SK-N-SH (cell line): Measurements from ENCODE around the gene CHCHD5. TPM values are rescaled to one million over a fixed set of nuclear protein-coding genes. Genes with fewer than 3 reads are reported as not detected.

Source experiments
- CTCF ChIA-PET: fragments of 300-600, 350-600 bp; formaldehyde crosslinking; extraction: SDS; loops from one replicate; lab custom pipeline; 2021; lab: Yijun Ruan, JAX
- POLR2A ChIA-PET: fragments of 350-600 bp; sonication (Branson Sonifier 250); formaldehyde crosslinking; extraction: SDS; loops from one replicate; lab custom pipeline; 2020; ENCODE audit warnings: antibody characterized with exemption, inconsistent platforms; lab: Yijun Ruan, JAX
- DNase-seq: peaks from one replicate; pipeline ENCODE4 v3.0.0; 2012
- H2AFZ ChIP-seq: fragments of 200-600 bp; sonication (generic); 2 replicates; pipeline ENCODE4 v1.8.1; 2016; ENCODE audit warnings: antibody characterized with exemption, mild to moderate bottlenecking, low read depth
- H3F3A ChIP-seq: fragments of 200-600 bp; sonication (generic); replicated peaks from 2 replicates; pipeline ENCODE3; 2016; ENCODE audit warnings: antibody characterized with exemption, mild to moderate bottlenecking; ENCODE audit not compliant: insufficient read depth
- H3K27ac ChIP-seq, 2 experiments: fragments of 200-500 bp in 1 of 2; fragments of 200-600 bp in 1 of 2; sonication (Bioruptor generic) in 1 of 2; sonication (generic), shearing (Covaris generic) in 1 of 2; 2 replicates each; pipeline versions ENCODE4 v1.5.1 to v1.6.1; 2014 to 2016; ENCODE audit warnings: low read depth in 2 of 2, inconsistent platforms in 1 of 2, low read length in 1 of 2, mild to moderate bottlenecking in 1 of 2, mixed read lengths in 1 of 2
- H3K27me3 ChIP-seq: fragments of 200-600 bp; sonication (generic), shearing (Covaris generic); 2 replicates; pipeline ENCODE4 v1.6.1; 2016; ENCODE audit warnings: mixed run types; ENCODE audit not compliant: insufficient read depth
- H3K36me3 ChIP-seq, 2 experiments: fragments of 200-500 bp in 1 of 2; fragments of 200-600 bp in 1 of 2; sonication (Bioruptor generic) in 1 of 2; sonication (generic) in 1 of 2; replicated peaks in 1 of 2; 2 replicates each; pipeline versions ENCODE3 to v1.5.1; 2014 to 2016; ENCODE audit warnings: low read length in 1 of 2, mild to moderate bottlenecking in 1 of 2; ENCODE audit not compliant: insufficient read depth in 2 of 2, control insufficient read depth in 1 of 2
- H3K4me1 ChIP-seq, 2 experiments: fragments of 200-500 bp in 1 of 2; fragments of 200-600 bp in 1 of 2; sonication (Bioruptor generic) in 1 of 2; sonication (generic), shearing (Covaris generic) in 1 of 2; 2 replicates each; pipeline versions ENCODE4 v1.5.1 to v1.6.1; 2014 to 2016; ENCODE audit warnings: low read depth in 1 of 2, low read length in 1 of 2, mixed run types in 1 of 2; ENCODE audit not compliant: insufficient read depth in 2 of 2, control insufficient read depth in 1 of 2
- H3K4me2 ChIP-seq: fragments of 200-600 bp; sonication (generic), shearing (Covaris generic); 2 replicates; pipeline ENCODE4 v1.6.1; 2017; ENCODE audit warnings: mixed run types
- H3K4me3 ChIP-seq, 2 experiments: fragments of 200-500 bp in 1 of 2; fragments of 200-600 bp in 1 of 2; sonication (Bioruptor generic) in 1 of 2; sonication (generic), shearing (Covaris generic) in 1 of 2; 2 replicates each; pipeline versions ENCODE4 v1.5.1 to v1.8.1; 2014 to 2016; ENCODE audit warnings: low read depth in 2 of 2, inconsistent platforms in 1 of 2, low read length in 1 of 2, mild to moderate bottlenecking in 1 of 2, mixed read lengths in 1 of 2, moderate library complexity in 1 of 2
- H3K79me2 ChIP-seq: fragments of 200-600 bp; sonication (generic); 2 replicates; pipeline ENCODE4 v1.8.1; 2017; ENCODE audit warnings: mild to moderate bottlenecking; ENCODE audit not compliant: insufficient read depth
- H3K9ac ChIP-seq: fragments of 200-600 bp; sonication (generic); 2 replicates; pipeline ENCODE4 v1.6.1; 2017; ENCODE audit warnings: mixed run types
- H3K9me2 ChIP-seq: fragments of 200-600 bp; sonication (generic); 2 replicates; pipeline ENCODE4 v1.6.1; 2017; ENCODE audit warnings: mixed run types
- H3K9me3 ChIP-seq: fragments of 200-600 bp; sonication (generic); 2 replicates; pipeline ENCODE4 v1.6.1; 2017; ENCODE audit warnings: mixed run types, mild to moderate bottlenecking, moderate library complexity
- H4K20me1 ChIP-seq: fragments of 200-600 bp; sonication (generic); 2 replicates; pipeline ENCODE4 v1.6.1; 2017; ENCODE audit warnings: mild to moderate bottlenecking, mixed run types; ENCODE audit not compliant: insufficient read depth
- CHD2 ChIP-seq: fragments of 150-350 bp; IDR thresholded peaks from 2 replicates; pipeline ENCODE4 v1.6.1; 2018; ENCODE audit warnings: low read length; ENCODE audit not compliant: partially characterized antibody
- EZH2phosphoT487 ChIP-seq: fragments of 200-600 bp; sonication (generic); IDR thresholded peaks from 2 replicates; pipeline ENCODE4 v1.6.1; 2017; ENCODE audit warnings: low read depth, mixed run types, mild to moderate bottlenecking, antibody characterized with exemption, moderate library complexity, borderline replicate concordance
- GATA2 ChIP-seq: sonication (generic); formaldehyde crosslinking; IDR thresholded peaks from 2 replicates; pipeline ENCODE4 v1.5.0; 2020; ENCODE audit warnings: mild to moderate bottlenecking, missing genetic modification reagents
- MXI1 ChIP-seq: IDR thresholded peaks from 2 replicates; pipeline ENCODE4 v1.6.1; 2012; ENCODE audit warnings: mild to moderate bottlenecking, low read depth, low read length, improper control_type of control experiment
- NFIC ChIP-seq: IDR thresholded peaks from 2 replicates; pipeline ENCODE4 v1.4.0; 2012; ENCODE audit warnings: borderline replicate concordance
- RFX5 ChIP-seq: IDR thresholded peaks from 2 replicates; pipeline ENCODE4 v1.6.1; 2012; ENCODE audit warnings: mild to moderate bottlenecking, improper control_type of control experiment, low read length
- TCF12 ChIP-seq: IDR thresholded peaks from 2 replicates; pipeline ENCODE4 v1.4.0; 2012
- YY1 ChIP-seq: IDR thresholded peaks from 2 replicates; pipeline ENCODE4 v1.4.0; 2012; ENCODE audit warnings: low read depth, mild to moderate bottlenecking
- WGBS: methylation state at CpG from one replicate; pipeline ENCODE4 v1.1.6; 2017; ENCODE audit warnings: low lambda C conversion rate; 5-methylcytosine and 5-hydroxymethylcytosine counted together
- polyA plus RNA-seq, 3 experiments: library from polyadenylated mRNA; depleted of rRNA; stranded (reverse); fragments of >200 nt; gene quantifications; 2 replicates each; pipeline ENCODE4 v1.2.3, GENCODE V29; 2012
- TF ChIP-seq, protein P1 (sequence below): fragments of 150-350 bp; IDR thresholded peaks from 2 replicates; pipeline ENCODE4 v1.6.1; 2016; ENCODE audit warnings: mild to moderate bottlenecking, low read depth, low read length
- TF ChIP-seq, protein P2 (sequence below): IDR thresholded peaks from 2 replicates; pipeline ENCODE4 v1.4.0; 2012; ENCODE audit warnings: low read depth, borderline replicate concordance
- TF ChIP-seq, protein P3 (sequence below): IDR thresholded peaks from 2 replicates; pipeline ENCODE4 v1.4.0; 2012; ENCODE audit warnings: low read depth
- TF ChIP-seq, protein P4 (sequence below): IDR thresholded peaks from 2 replicates; pipeline ENCODE4 v1.6.1; 2012; ENCODE audit warnings: mild to moderate bottlenecking, low read depth, low read length, moderate library complexity

CHCHD5 gene
- polyA plus RNA-seq, 1 of the 3 experiments (the other 2 are of a cell fraction): 55.9 TPM

DNA sequence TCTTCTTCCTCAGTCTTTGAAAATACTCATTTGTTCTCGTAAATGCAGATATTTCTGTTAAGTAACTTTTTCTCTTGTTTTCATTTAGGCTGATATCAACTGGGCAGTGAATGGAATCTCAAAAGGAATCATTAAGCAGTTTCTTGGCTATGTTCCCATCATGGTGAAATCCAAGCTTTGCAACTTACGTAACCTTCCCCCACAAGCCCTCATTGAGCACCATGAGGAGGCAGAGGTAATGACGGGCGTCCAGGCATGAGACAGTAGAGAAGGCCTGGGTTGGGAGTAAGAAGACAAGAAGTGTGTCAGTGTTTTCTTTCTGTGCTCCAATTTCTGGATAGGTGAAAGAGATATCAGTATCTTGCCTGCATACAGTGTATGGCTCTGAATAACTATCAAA, 37.1 kb upstream of the CHCHD5 start:
- DNase-seq: no peak
- no peaks in the 10 kb centered on the region for H3K9me2 ChIP-seq
- H4K20me1 ChIP-seq: 0 out of 2 replicates have a peak, but pooled peaks cover 4% of the 10 kb centered on the region
- no peaks in the 10 kb centered on the region for H3K27me3 ChIP-seq
- no peaks in the 10 kb centered on the region for H3K9me3 ChIP-seq
- WGBS: 94% methylated on average over 4 of the region's 4 CpGs
- H2AFZ ChIP-seq: no peak overlapping the region
- H3K79me2 ChIP-seq: peaks cover 52% of the 10 kb centered on the region
- TF ChIP-seq, protein P1, sequence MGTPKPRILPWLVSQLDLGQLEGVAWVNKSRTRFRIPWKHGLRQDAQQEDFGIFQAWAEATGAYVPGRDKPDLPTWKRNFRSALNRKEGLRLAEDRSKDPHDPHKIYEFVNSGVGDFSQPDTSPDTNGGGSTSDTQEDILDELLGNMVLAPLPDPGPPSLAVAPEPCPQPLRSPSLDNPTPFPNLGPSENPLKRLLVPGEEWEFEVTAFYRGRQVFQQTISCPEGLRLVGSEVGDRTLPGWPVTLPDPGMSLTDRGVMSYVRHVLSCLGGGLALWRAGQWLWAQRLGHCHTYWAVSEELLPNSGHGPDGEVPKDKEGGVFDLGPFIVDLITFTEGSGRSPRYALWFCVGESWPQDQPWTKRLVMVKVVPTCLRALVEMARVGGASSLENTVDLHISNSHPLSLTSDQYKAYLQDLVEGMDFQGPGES: no peak
- TF ChIP-seq MXI1: no peak
- no peak for TF ChIP-seq RFX5
- TF ChIP-seq CHD2: no peak
- TF ChIP-seq YY1: no peak
- TF ChIP-seq, protein P2, sequence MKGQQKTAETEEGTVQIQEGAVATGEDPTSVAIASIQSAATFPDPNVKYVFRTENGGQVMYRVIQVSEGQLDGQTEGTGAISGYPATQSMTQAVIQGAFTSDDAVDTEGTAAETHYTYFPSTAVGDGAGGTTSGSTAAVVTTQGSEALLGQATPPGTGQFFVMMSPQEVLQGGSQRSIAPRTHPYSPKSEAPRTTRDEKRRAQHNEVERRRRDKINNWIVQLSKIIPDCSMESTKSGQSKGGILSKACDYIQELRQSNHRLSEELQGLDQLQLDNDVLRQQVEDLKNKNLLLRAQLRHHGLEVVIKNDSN: no peak
- TF ChIP-seq EZH2phosphoT487: no peak
- TF ChIP-seq NFIC: no peak
- TF ChIP-seq GATA2 (CRISPR knock-in tag): no peak
- TF ChIP-seq, protein P3, sequence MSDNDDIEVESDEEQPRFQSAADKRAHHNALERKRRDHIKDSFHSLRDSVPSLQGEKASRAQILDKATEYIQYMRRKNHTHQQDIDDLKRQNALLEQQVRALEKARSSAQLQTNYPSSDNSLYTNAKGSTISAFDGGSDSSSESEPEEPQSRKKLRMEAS: no peak
- no peak for TF ChIP-seq TCF12
- TF ChIP-seq, protein P4, sequence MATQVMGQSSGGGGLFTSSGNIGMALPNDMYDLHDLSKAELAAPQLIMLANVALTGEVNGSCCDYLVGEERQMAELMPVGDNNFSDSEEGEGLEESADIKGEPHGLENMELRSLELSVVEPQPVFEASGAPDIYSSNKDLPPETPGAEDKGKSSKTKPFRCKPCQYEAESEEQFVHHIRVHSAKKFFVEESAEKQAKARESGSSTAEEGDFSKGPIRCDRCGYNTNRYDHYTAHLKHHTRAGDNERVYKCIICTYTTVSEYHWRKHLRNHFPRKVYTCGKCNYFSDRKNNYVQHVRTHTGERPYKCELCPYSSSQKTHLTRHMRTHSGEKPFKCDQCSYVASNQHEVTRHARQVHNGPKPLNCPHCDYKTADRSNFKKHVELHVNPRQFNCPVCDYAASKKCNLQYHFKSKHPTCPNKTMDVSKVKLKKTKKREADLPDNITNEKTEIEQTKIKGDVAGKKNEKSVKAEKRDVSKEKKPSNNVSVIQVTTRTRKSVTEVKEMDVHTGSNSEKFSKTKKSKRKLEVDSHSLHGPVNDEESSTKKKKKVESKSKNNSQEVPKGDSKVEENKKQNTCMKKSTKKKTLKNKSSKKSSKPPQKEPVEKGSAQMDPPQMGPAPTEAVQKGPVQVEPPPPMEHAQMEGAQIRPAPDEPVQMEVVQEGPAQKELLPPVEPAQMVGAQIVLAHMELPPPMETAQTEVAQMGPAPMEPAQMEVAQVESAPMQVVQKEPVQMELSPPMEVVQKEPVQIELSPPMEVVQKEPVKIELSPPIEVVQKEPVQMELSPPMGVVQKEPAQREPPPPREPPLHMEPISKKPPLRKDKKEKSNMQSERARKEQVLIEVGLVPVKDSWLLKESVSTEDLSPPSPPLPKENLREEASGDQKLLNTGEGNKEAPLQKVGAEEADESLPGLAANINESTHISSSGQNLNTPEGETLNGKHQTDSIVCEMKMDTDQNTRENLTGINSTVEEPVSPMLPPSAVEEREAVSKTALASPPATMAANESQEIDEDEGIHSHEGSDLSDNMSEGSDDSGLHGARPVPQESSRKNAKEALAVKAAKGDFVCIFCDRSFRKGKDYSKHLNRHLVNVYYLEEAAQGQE: no peak
- ChIA-PET POLR2A (no interaction called here), CTCF (interaction anchor here (1.2 kb wide), 1 partner anchor 67 kb away, joined by 6 read pairs; no protein-coding TSS in a partner anchor)
- no peak overlapping the region for H3K4me3 ChIP-seq
- H3K27ac ChIP-seq: no peak overlapping the region; a peak in 1 of 4 replicates
- H3K36me3 ChIP-seq: peaks cover 44 to 57% of the 10 kb centered on the region in 2 experiments
- H3K9ac ChIP-seq: no peak overlapping the region
- H3F3A ChIP-seq: peaks cover 4% of the 10 kb centered on the region
- H3K4me1 ChIP-seq: peaks cover 3 to 5% of the 10 kb centered on the region in 2 experiments; a peak in 2 of 4 replicates
- no peak overlapping the region for H3K4me2 ChIP-seq
